ENCODE measurements around the gene ANTKMT. TPM values are rescaled to one million over a fixed set of nuclear protein-coding genes. Genes with fewer than 3 reads are reported as not detected.

ANTKMT gene
- total and polyA plus RNA-seq, 2 of the 8 experiments (the other 6 are each of a cell fraction or from before 2014, with no cell fraction given) = 26.5 to 26.6 TPM

DNA sequence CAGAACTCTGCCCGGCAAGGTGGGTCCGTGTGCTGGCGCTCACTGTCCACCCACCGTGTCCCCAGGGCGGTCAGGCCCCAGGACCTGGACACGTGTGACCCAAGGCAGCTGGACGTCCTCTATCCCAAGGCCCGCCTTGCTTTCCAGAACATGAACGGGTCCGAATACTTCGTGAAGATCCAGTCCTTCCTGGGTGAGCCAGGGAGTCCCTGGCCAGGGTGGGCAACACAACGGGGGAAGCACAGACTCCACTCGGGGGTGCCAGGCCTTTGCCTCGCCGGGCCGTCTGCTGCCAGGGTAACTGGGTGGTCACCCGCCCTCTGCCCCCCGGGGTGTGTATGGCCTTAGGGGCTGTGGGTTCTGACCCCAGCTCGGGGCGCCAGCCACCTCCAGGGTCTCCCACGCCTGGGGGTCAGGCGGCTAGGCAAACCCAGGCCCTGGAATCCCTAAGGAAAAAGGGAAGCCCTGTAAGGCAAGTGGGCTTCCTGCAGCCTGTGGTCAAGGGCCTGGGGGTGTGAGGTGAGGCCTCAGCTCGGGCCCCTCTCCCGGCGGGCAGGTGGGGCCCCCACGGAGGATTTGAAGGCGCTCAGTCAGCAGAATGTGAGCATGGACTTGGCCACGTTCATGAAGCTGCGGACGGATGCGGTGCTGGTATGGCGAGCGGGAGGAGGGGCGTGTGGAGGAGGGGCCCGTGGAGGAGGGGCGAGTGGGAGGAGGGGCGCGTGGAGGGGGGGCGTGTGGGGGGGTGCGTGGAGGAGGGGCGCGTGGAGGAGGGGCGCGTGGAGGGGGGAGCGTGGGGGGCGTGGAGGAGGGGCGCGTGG is 46.1 kb downstream of the ANTKMT start:
- H2AFZ ChIP-seq (ENCODE audit: low read length) = no peak overlapping the region
- DNase-seq (ENCODE audit: low read depth in 1 of 2, low spot score in 2 of 2) = no peak
- no peak overlapping the region for H2BK5ac ChIP-seq (ENCODE audit: low read depth, low read length)
- H3K4me1 ChIP-seq (replicated peaks in 1 of 4; ENCODE audit: control insufficient read depth in 3 of 4, insufficient read depth in 4 of 4, low read length in 3 of 4) = peaks cover 0 to 9% (median 6%) of the 10 kb centered on the region in 4 experiments; a peak in 5 of 7 replicates
- no peak for FAIRE-seq
- no peak overlapping the region for H2AK5ac ChIP-seq (ENCODE audit: low read depth, low read length)
- H2BK12ac ChIP-seq (ENCODE audit: low read depth, low read length) = 0 out of 2 replicates have a peak overlapping the region, but pooled peaks have one; percentile 7
- no peak overlapping the region for H3K18ac ChIP-seq (ENCODE audit: extremely low read depth, low read length)
- no peak overlapping the region for H3K56ac ChIP-seq (replicated peaks; ENCODE audit: insufficient read length, low read depth, low read length)
- H3K14ac ChIP-seq (ENCODE audit: insufficient read length) = no peak overlapping the region
- POLR2A ChIA-PET (ENCODE audit: partially characterized antibody) = interaction anchor here (1.2 to 1.8 kb wide), 2 partner anchors 35 to 51 kb away, joined by 3 read pairs; no protein-coding TSS in a partner anchor
- no peak overlapping the region for H4K8ac ChIP-seq (ENCODE audit: extremely low read depth, insufficient read depth, low read length)
- no peaks in the 10 kb centered on the region for H3K36me3 ChIP-seq (ENCODE audit: control insufficient read depth in 2 of 4, insufficient read depth in 4 of 4, low read length in 3 of 4)
- no peaks in the 10 kb centered on the region for H3K79me1 ChIP-seq (ENCODE audit: low read depth, low read length)
- H3K9me3 ChIP-seq (ENCODE audit: insufficient read depth in 2 of 2, low read depth in 1 of 2, low read length in 1 of 2) = no peaks in the 10 kb centered on the region
- H3K9ac ChIP-seq (replicated peaks in 1 of 4; ENCODE audit: extremely low read depth in 1 of 4, low read depth in 3 of 4, low read length in 3 of 4) = no peak overlapping the region
- no peak overlapping the region for H2BK20ac ChIP-seq (ENCODE audit: low read length)
- H3K23me2 ChIP-seq (ENCODE audit: low read depth, low read length) = no peaks in the 10 kb centered on the region; the same call in 1 of the 2 replicates
- H2BK15ac ChIP-seq (ENCODE audit: low read length) = no peak overlapping the region
- CTCF ChIA-PET (ENCODE audit: partially characterized antibody) = interaction anchor here (1.1 to 1.7 kb wide), 5 partner anchors 18 to 51 kb away, joined by 3 to 7 read pairs (median 4); no protein-coding TSS in a partner anchor
- H3K79me2 ChIP-seq (ENCODE audit: control insufficient read depth in 1 of 2, insufficient read depth in 2 of 2, low read length in 2 of 2) = no peaks in the 10 kb centered on the region
- H3K23ac ChIP-seq (ENCODE audit: insufficient read length) = no peak overlapping the region
- no peak overlapping the region for H3K4me2 ChIP-seq (ENCODE audit: insufficient read depth in 1 of 2, low read depth in 2 of 2, low read length in 2 of 2)
- no peak overlapping the region for H4K5ac ChIP-seq (ENCODE audit: insufficient read length, low read depth, low read length)
- H2BK120ac ChIP-seq (replicated peaks; ENCODE audit: low read depth, low read length) = no peak overlapping the region
- H3K4me3 ChIP-seq (ENCODE audit: extremely low read depth in 1 of 4, insufficient read depth in 2 of 4, low read depth in 3 of 4, low read length in 4 of 4) = no peak overlapping the region
- H3K27ac ChIP-seq (ENCODE audit: low read depth, low read length) = no peak overlapping the region
- no peak overlapping the region for H4K91ac ChIP-seq (replicated peaks; ENCODE audit: insufficient read length, low read length)
- H3K27me3 ChIP-seq (replicated peaks in 1 of 4; ENCODE audit: control insufficient read depth in 3 of 4, extremely low read depth in 1 of 4, insufficient read depth in 3 of 4, low read length in 3 of 4) = no peaks in the 10 kb centered on the region
- H4K20me1 ChIP-seq (replicated peaks in 1 of 2; ENCODE audit: control insufficient read depth in 1 of 2, insufficient read depth in 2 of 2, low read length in 2 of 2) = no peaks in the 10 kb centered on the region
- no peak overlapping the region for H3K4ac ChIP-seq (replicated peaks; ENCODE audit: insufficient read length, low read depth, low read length)
- 93% methylated on average over 32 of the region's 48 CpGs; no CpG with 5 or more reads in 1 of the 2 experiments for WGBS, 2 experiments (ENCODE audit: extremely low coverage in 1 of 2, insufficient coverage in 1 of 2, insufficient read length in 1 of 2, insufficient replicate concordance in 2 of 2, low coverage in 1 of 2, low lambda C conversion rate in 2 of 2, missing lambda C conversion rate in 1 of 2)
- TF ChIP-seq HDAC2 (IDR thresholded peaks at IDR 0.05; ENCODE audit: borderline replicate concordance in 1 of 2, low read depth in 2 of 2, low read length in 2 of 2) = no peak
- TF ChIP-seq POU5F1 (IDR thresholded peaks at IDR 0.05; ENCODE audit: low read depth, low read length) = no peak
- no peak for TF ChIP-seq SIRT6 (IDR thresholded peaks at IDR 0.05; ENCODE audit: low read length)
- no peak for TF ChIP-seq SP1 (IDR thresholded peaks at IDR 0.05; ENCODE audit: low read depth, low read length)
- no peak for TF ChIP-seq E2F6 (IDR thresholded peaks at IDR 0.05)
- no peak for TF ChIP-seq TAF1 (IDR thresholded peaks at IDR 0.05; ENCODE audit: low read depth, low read length)
- TF ChIP-seq ASH2L (IDR thresholded peaks at IDR 0.05; ENCODE audit: low read length) = no peak
- TF ChIP-seq TCF12 (IDR thresholded peaks at IDR 0.05; ENCODE audit: low read depth, low read length) = no peak
- TF ChIP-seq RAD21 (IDR thresholded peaks at IDR 0.05 in 1 of 2, conservative IDR thresholded peaks at IDR 0.05 in 1 of 2; ENCODE audit: low read depth in 2 of 2, low read length in 2 of 2) = no peak
- TF ChIP-seq, protein P1, sequence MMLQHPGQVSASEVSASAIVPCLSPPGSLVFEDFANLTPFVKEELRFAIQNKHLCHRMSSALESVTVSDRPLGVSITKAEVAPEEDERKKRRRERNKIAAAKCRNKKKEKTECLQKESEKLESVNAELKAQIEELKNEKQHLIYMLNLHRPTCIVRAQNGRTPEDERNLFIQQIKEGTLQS (IDR thresholded peaks at IDR 0.05; ENCODE audit: insufficient read depth, low read depth, low read length) = no peak
- no peak for TF ChIP-seq HDAC6 (IDR thresholded peaks at IDR 0.05; ENCODE audit: low read depth, low read length)
